ENCODE measurements around the gene ADCY1.

ADCY1 gene

GRCh38 chr7:45698303-45699014 is 124.3 kb downstream of the ADCY1 start:
- no peak for DNase-seq

GRCh38 chr7:45699015-45699309 is 124.8 kb downstream of the ADCY1 start:
- DNase-seq = no peak

GRCh38 chr7:45699726-45700390 is 125.7 kb downstream of the ADCY1 start:
- DNase-seq = no peak

- no peak for DNase-seq
Observed at GRCh38 chr7:45700556-45700955, 126.4 kb downstream of the ADCY1 start.

GRCh38 chr7:45701701-45702510 is 127.7 kb downstream of the ADCY1 start:
- DNase-seq = no peak

GRCh38 chr7:45702751-45703150 is 128.6 kb downstream of the ADCY1 start:
- DNase-seq = no peak

GRCh38 chr7:45703373-45703821 is 129.2 kb downstream of the ADCY1 start:
- no peak for DNase-seq

GRCh38 chr7:45703911-45704682 is 129.9 kb downstream of the ADCY1 start:
- no peak for DNase-seq

GRCh38 chr7:45704683-45705016 is 130.5 kb downstream of the ADCY1 start:
- no peak for DNase-seq

GRCh38 chr7:45708046-45708950 is 134.1 kb downstream of the ADCY1 start:
- no peak for DNase-seq

- DNase-seq = no peak
Observed at GRCh38 chr7:45709168-45710042, 135.2 kb downstream of the ADCY1 start.

GRCh38 chr7:45710271-45711160 is 136.3 kb downstream of the ADCY1 start:
- DNase-seq = no peak

GRCh38 chr7:45711161-45711490 is 137.0 kb downstream of the ADCY1 start:
- no peak for DNase-seq

GRCh38 chr7:45712057-45712689 is 138.0 kb downstream of the ADCY1 start:
- no peak for DNase-seq

GRCh38 chr7:45712872-45713668 is 138.9 kb downstream of the ADCY1 start:
- no peak for DNase-seq

- DNase-seq = no peak
Observed at GRCh38 chr7:45713669-45714520, 139.7 kb downstream of the ADCY1 start.

GRCh38 chr7:45714521-45714820 is 140.3 kb downstream of the ADCY1 start:
- no peak for DNase-seq
